SU-DHL-6 (cell line): ENCODE data around the gene SP3.

ENCODE experiments used
- EZH2phosphoT487 ChIP-seq: fragments of 200-600 bp; sonication (generic), shearing (Covaris generic); conservative IDR thresholded peaks from 2 replicates; pipeline ENCODE4 v1.6.1; 2018; ENCODE audit warnings: mild to moderate bottlenecking, antibody characterized with exemption, low read length, moderate library complexity, mixed read lengths
- TF ChIP-seq, protein P1 (sequence below): fragments of 200-600 bp; sonication (generic); IDR thresholded peaks from one replicate; pipeline ENCODE4 v1.5.1; 2017; ENCODE audit warnings: antibody characterized with exemption, mild to moderate bottlenecking, low read length, moderate library complexity; ENCODE audit not compliant: insufficient read depth, poor library complexity, severe bottlenecking

DNA sequence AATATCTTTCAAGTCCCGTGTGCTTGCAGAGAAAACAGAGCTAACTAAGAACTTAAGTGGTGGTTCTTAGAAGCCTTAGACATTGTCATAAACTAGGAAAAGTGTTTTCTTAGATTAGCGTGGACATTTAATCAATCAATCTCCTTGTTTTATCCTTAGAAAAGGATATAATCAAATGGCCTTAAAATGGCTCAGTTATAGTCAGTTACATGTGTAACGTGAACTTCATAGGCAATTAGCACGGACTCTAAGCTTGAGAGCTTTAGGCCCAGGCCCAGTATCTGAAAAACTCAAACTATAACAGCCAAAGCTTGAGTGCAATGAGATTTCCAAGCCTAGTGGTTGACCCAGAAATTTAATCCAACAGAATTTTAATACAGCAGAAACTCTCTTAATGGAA lies 43.5 kb upstream of the SP3 start:
- TF ChIP-seq, protein P1, sequence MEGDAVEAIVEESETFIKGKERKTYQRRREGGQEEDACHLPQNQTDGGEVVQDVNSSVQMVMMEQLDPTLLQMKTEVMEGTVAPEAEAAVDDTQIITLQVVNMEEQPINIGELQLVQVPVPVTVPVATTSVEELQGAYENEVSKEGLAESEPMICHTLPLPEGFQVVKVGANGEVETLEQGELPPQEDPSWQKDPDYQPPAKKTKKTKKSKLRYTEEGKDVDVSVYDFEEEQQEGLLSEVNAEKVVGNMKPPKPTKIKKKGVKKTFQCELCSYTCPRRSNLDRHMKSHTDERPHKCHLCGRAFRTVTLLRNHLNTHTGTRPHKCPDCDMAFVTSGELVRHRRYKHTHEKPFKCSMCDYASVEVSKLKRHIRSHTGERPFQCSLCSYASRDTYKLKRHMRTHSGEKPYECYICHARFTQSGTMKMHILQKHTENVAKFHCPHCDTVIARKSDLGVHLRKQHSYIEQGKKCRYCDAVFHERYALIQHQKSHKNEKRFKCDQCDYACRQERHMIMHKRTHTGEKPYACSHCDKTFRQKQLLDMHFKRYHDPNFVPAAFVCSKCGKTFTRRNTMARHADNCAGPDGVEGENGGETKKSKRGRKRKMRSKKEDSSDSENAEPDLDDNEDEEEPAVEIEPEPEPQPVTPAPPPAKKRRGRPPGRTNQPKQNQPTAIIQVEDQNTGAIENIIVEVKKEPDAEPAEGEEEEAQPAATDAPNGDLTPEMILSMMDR = no peak
- TF ChIP-seq EZH2phosphoT487 = no peak
